GM19099 (cell line): ENCODE results near the gene HSD3B7.

Source experiments
- POLR2A ChIP-seq: IDR thresholded peaks from 3 replicates; pipeline ENCODE4 v1.6.1; 2011; ENCODE audit warnings: low read depth; ENCODE audit not compliant: insufficient read length; ENCODE audit errors: extremely low read depth

Gene HSD3B7

GRCh38 chr16:31001507-31002249 is 16.7 kb downstream of the HSD3B7 start:
- TF ChIP-seq POLR2A, result no peak

- TF ChIP-seq POLR2A, result no peak
These were observed 17.3 kb downstream of the HSD3B7 start for GRCh38 chr16:31002250-31002700.

- TF ChIP-seq POLR2A, result no peak
These were observed 17.9 kb downstream of the HSD3B7 start for GRCh38 chr16:31002862-31003341.

- no peak for TF ChIP-seq POLR2A
These were observed 18.7 kb downstream of the HSD3B7 start for GRCh38 chr16:31003744-31004143.

- TF ChIP-seq POLR2A, result no peak
These were observed 19.7 kb downstream of the HSD3B7 start for GRCh38 chr16:31004658-31005057.

- no peak for TF ChIP-seq POLR2A
These were observed 20.5 kb downstream of the HSD3B7 start for GRCh38 chr16:31005350-31006085.

GRCh38 chr16:31006086-31006385 is 21.0 kb downstream of the HSD3B7 start:
- no peak for TF ChIP-seq POLR2A

GRCh38 chr16:31006589-31006988 is 21.6 kb downstream of the HSD3B7 start:
- no peak for TF ChIP-seq POLR2A

GRCh38 chr16:31007684-31008083 is 22.7 kb downstream of the HSD3B7 start:
- TF ChIP-seq POLR2A, result no peak

GRCh38 chr16:31008149-31008548 is 23.1 kb downstream of the HSD3B7 start:
- TF ChIP-seq POLR2A, result no peak

- no peak for TF ChIP-seq POLR2A
These were observed 23.5 kb downstream of the HSD3B7 start for GRCh38 chr16:31008551-31008950.

- no peak for TF ChIP-seq POLR2A
These were observed 24.1 kb downstream of the HSD3B7 start for GRCh38 chr16:31009120-31009519.

GRCh38 chr16:31009894-31010584 is 25.0 kb downstream of the HSD3B7 start:
- no peak for TF ChIP-seq POLR2A

- TF ChIP-seq POLR2A, result no peak
These were observed 25.7 kb downstream of the HSD3B7 start, which contains the start of gene STX1B for GRCh38 chr16:31010585-31011325. STX1B (minus strand) TSS chr16:31010638; CDS start chr16:31010396, 242 bp downstream.

- TF ChIP-seq POLR2A, result no peak
These were observed 31.0 kb downstream of the HSD3B7 start for GRCh38 chr16:31016018-31016417.

GRCh38 chr16:31020536-31020935 is 35.5 kb downstream of the HSD3B7 start:
- TF ChIP-seq POLR2A, result no peak
